ENCODE measurements around the gene INHBE.
"Not testable (repeated sequence)": the region's sequence is repeated elsewhere in the genome, so short reads cannot be mapped to it uniquely, and the experiment has no call there.

INHBE gene

GRCh38 chr12:57435293-57435692, 19.8 kb upstream of the INHBE start:
- Histone ChIP-seq H4K91ac (ENCODE audit: low read depth, low read length) (no peak overlapping the region), H3K36me3 (ENCODE audit: control insufficient read depth in 1 of 2, insufficient read depth in 2 of 2, low read length in 2 of 2) (no peaks in the 10 kb centered on the region), H3K4ac (ENCODE audit: low read depth, low read length) (no peak overlapping the region), H2BK12ac (ENCODE audit: low read length) (no peak overlapping the region), H2BK120ac (ENCODE audit: insufficient read depth, low read length, poor library complexity) (no peak overlapping the region), H3K18ac (ENCODE audit: low read length) (no peak overlapping the region), H3K4me2 (ENCODE audit: low read length) (no peak overlapping the region), H3K9ac (ENCODE audit: low read length) (no peak overlapping the region), H3K4me1 (ENCODE audit: control insufficient read depth in 1 of 2, insufficient read depth in 2 of 2, low read length in 2 of 2) (no peaks in the 10 kb centered on the region), H3K27ac (ENCODE audit: low read depth, low read length) (no peak overlapping the region), H4K8ac (ENCODE audit: low read depth, low read length) (no peak overlapping the region), H3K9me3 (ENCODE audit: insufficient read depth, low read depth, low read length) (no peaks in the 10 kb centered on the region), H4K12ac (ENCODE audit: low read depth, low read length) (no peak overlapping the region), H2AK5ac (ENCODE audit: low read length) (no peak overlapping the region), H3K79me2 (ENCODE audit: control insufficient read depth, insufficient read depth, low read length, poor library complexity) (no peaks in the 10 kb centered on the region), H3K79me1 (ENCODE audit: low read length) (peaks cover 6% of the 10 kb centered on the region), H3K27me3 (ENCODE audit: insufficient read depth, low read length) (no peaks in the 10 kb centered on the region), H3K4me3 (ENCODE audit: low read depth, low read length) (no peak overlapping the region), H3K23ac (ENCODE audit: low read length) (no peak overlapping the region), H3K14ac (ENCODE audit: low read length) (no peak overlapping the region), H2AFZ (ENCODE audit: insufficient read depth, low read length, poor library complexity) (no peak overlapping the region), H2BK5ac (ENCODE audit: low read depth, low read length, poor library complexity) (no peak overlapping the region)
- WGBS (ENCODE audit: extremely low coverage, insufficient coverage, insufficient read length), result no CpG with 5 or more reads among the region's 4 CpGs
- DNase-seq, result no peak

GRCh38 chr12:57438400-57438799, 16.7 kb upstream of the INHBE start:
- Histone ChIP-seq H2AFZ (ENCODE audit: insufficient read depth, low read length, poor library complexity) (no peak overlapping the region), H3K79me2 (ENCODE audit: control insufficient read depth, insufficient read depth, low read length, poor library complexity) (no peaks in the 10 kb centered on the region), H2BK12ac (ENCODE audit: low read length) (no peak overlapping the region), H4K91ac (ENCODE audit: low read depth, low read length) (no peak overlapping the region), H4K8ac (ENCODE audit: low read depth, low read length) (no peak overlapping the region), H3K14ac (ENCODE audit: low read length) (no peak overlapping the region), H3K23ac (ENCODE audit: low read length) (no peak overlapping the region), H3K18ac (ENCODE audit: low read length) (no peak overlapping the region), H3K79me1 (ENCODE audit: low read length) (no peaks in the 10 kb centered on the region), H3K4me3 (ENCODE audit: low read depth, low read length) (no peak overlapping the region), H3K36me3 (ENCODE audit: control insufficient read depth in 1 of 2, insufficient read depth in 2 of 2, low read length in 2 of 2) (no peaks in the 10 kb centered on the region), H3K9me3 (ENCODE audit: insufficient read depth, low read depth, low read length) (peaks cover 2% of the 10 kb centered on the region), H4K12ac (ENCODE audit: low read depth, low read length) (no peak overlapping the region), H2BK120ac (ENCODE audit: insufficient read depth, low read length, poor library complexity) (no peak overlapping the region), H3K9ac (ENCODE audit: low read length) (no peak overlapping the region), H3K4me1 (ENCODE audit: control insufficient read depth in 1 of 2, insufficient read depth in 2 of 2, low read length in 2 of 2) (no peaks in the 10 kb centered on the region), H3K27ac (ENCODE audit: low read depth, low read length) (no peak overlapping the region), H3K27me3 (ENCODE audit: insufficient read depth, low read length) (no peaks in the 10 kb centered on the region), H2BK5ac (ENCODE audit: low read depth, low read length, poor library complexity) (no peak overlapping the region), H3K4me2 (ENCODE audit: low read length) (no peak overlapping the region), H2AK5ac (ENCODE audit: low read length) (no peak overlapping the region), H3K4ac (ENCODE audit: low read depth, low read length) (no peak overlapping the region)
- no CpG with 5 or more reads among the region's 1 CpG for WGBS (ENCODE audit: extremely low coverage, insufficient coverage, insufficient read length)
- no peak for DNase-seq

- no peaks in the 10 kb centered on the region for H3K79me2 ChIP-seq (ENCODE audit: control insufficient read depth, insufficient read depth, low read length, poor library complexity)
- DNase-seq, result no peak
- WGBS (ENCODE audit: extremely low coverage, insufficient coverage, insufficient read length), result no CpG with 5 or more reads among the region's 4 CpGs
- H3K27me3 ChIP-seq (ENCODE audit: insufficient read depth, low read length), result no peaks in the 10 kb centered on the region
- no peak overlapping the region for H3K18ac ChIP-seq (ENCODE audit: low read length)
- no peak overlapping the region for H3K4me3 ChIP-seq (ENCODE audit: low read depth, low read length)
- H2BK5ac ChIP-seq (ENCODE audit: low read depth, low read length, poor library complexity), result no peak overlapping the region
- no peak overlapping the region for H3K4ac ChIP-seq (ENCODE audit: low read depth, low read length)
- no peak overlapping the region for H2AFZ ChIP-seq (ENCODE audit: insufficient read depth, low read length, poor library complexity)
- H2AK5ac ChIP-seq (ENCODE audit: low read length), result no peak overlapping the region
- no peak overlapping the region for H2BK12ac ChIP-seq (ENCODE audit: low read length)
- H3K9ac ChIP-seq (ENCODE audit: low read length), result no peak overlapping the region
- no peak overlapping the region for H3K4me2 ChIP-seq (ENCODE audit: low read length)
- no peak overlapping the region for H3K14ac ChIP-seq (ENCODE audit: low read length)
- H3K9me3 ChIP-seq (ENCODE audit: insufficient read depth, low read depth, low read length), result peaks cover 2% of the 10 kb centered on the region
- H3K4me1 ChIP-seq (ENCODE audit: control insufficient read depth in 1 of 2, insufficient read depth in 2 of 2, low read length in 2 of 2), result no peaks in the 10 kb centered on the region
- no peak overlapping the region for H4K12ac ChIP-seq (ENCODE audit: low read depth, low read length)
- no peak overlapping the region for H4K91ac ChIP-seq (ENCODE audit: low read depth, low read length)
- no peaks in the 10 kb centered on the region for H3K36me3 ChIP-seq (ENCODE audit: control insufficient read depth in 1 of 2, insufficient read depth in 2 of 2, low read length in 2 of 2)
- H3K79me1 ChIP-seq (ENCODE audit: low read length), result no peaks in the 10 kb centered on the region
- H4K8ac ChIP-seq (ENCODE audit: low read depth, low read length), result no peak overlapping the region
- H3K23ac ChIP-seq (ENCODE audit: low read length), result no peak overlapping the region
- H2BK120ac ChIP-seq (ENCODE audit: insufficient read depth, low read length, poor library complexity), result no peak overlapping the region
- H3K27ac ChIP-seq (ENCODE audit: low read depth, low read length), result no peak overlapping the region
Measured at GRCh38 chr12:57439762-57440266, 15.3 kb upstream of the INHBE start.

- not testable (repeated sequence) for H3K14ac ChIP-seq (ENCODE audit: low read length); H2BK5ac ChIP-seq (ENCODE audit: low read depth, low read length, poor library complexity); H2AFZ ChIP-seq (ENCODE audit: insufficient read depth, low read length, poor library complexity); H2BK12ac ChIP-seq (ENCODE audit: low read length); H3K9ac ChIP-seq (ENCODE audit: low read length); H4K8ac ChIP-seq (ENCODE audit: low read depth, low read length); H2BK120ac ChIP-seq (ENCODE audit: insufficient read depth, low read length, poor library complexity); H3K27me3 ChIP-seq (ENCODE audit: insufficient read depth, low read length); H3K23ac ChIP-seq (ENCODE audit: low read length); H3K79me1 ChIP-seq (ENCODE audit: low read length); H3K27ac ChIP-seq (ENCODE audit: low read depth, low read length); H4K91ac ChIP-seq (ENCODE audit: low read depth, low read length); H2AK5ac ChIP-seq (ENCODE audit: low read length); H3K36me3 ChIP-seq (ENCODE audit: control insufficient read depth in 1 of 2, insufficient read depth in 2 of 2, low read length in 2 of 2); H3K4me3 ChIP-seq (ENCODE audit: low read depth, low read length); DNase-seq; H3K18ac ChIP-seq (ENCODE audit: low read length); H3K4ac ChIP-seq (ENCODE audit: low read depth, low read length); H3K9me3 ChIP-seq (ENCODE audit: insufficient read depth, low read depth, low read length); H3K4me1 ChIP-seq (ENCODE audit: control insufficient read depth in 1 of 2, insufficient read depth in 2 of 2, low read length in 2 of 2); H3K4me2 ChIP-seq (ENCODE audit: low read length); H3K79me2 ChIP-seq (ENCODE audit: control insufficient read depth, insufficient read depth, low read length, poor library complexity); H4K12ac ChIP-seq (ENCODE audit: low read depth, low read length)
- no CpG with 5 or more reads among the region's 2 CpGs for WGBS (ENCODE audit: extremely low coverage, insufficient coverage, insufficient read length)
Measured at GRCh38 chr12:57441393-57441792, 13.7 kb upstream of the INHBE start.

All from trophoblast cell (in vitro differentiated cells and primary cell).